Cardiac muscle cell (in vitro differentiated cells and primary cell): ENCODE measurements around the gene ARMH3. TPM values are rescaled to one million over a fixed set of nuclear protein-coding genes. Genes with fewer than 3 reads are reported as not detected.

Source experiments
- DNase-seq, 2 donors: peaks; one replicate each; pipeline versions ENCODE4 v3.0.0 to v3.0.0-alpha.2; 2010 to 2017; ENCODE audit warnings: low read depth in 1 of 2, low spot score in 1 of 2
- H3K27ac ChIP-seq: fragments of 200-600 bp; sonication (generic); 2 replicates; pipeline ENCODE4 v1.5.1; 2016
- H3K27me3 ChIP-seq: fragments of 200-600 bp; sonication (generic); 2 replicates; pipeline ENCODE4 v1.6.0; 2016; ENCODE audit warnings: control low read depth
- H3K36me3 ChIP-seq: fragments of 200-600 bp; sonication (generic); 2 replicates; pipeline ENCODE4 v1.5.1; 2016; ENCODE audit warnings: control low read depth
- H3K4me1 ChIP-seq: fragments of 200-600 bp; sonication (generic); 2 replicates; pipeline ENCODE4 v1.8.1; 2017; ENCODE audit warnings: low read depth, mild to moderate bottlenecking, mixed run types
- H3K4me3 ChIP-seq: fragments of 200-600 bp; sonication (generic); 2 replicates; pipeline ENCODE4 v1.5.1; 2016; ENCODE audit warnings: mild to moderate bottlenecking
- H3K9me3 ChIP-seq: fragments of 200-600 bp; sonication (generic); 2 replicates; pipeline ENCODE4 v1.5.1; 2017; ENCODE audit warnings: low read depth, mild to moderate bottlenecking, control low read depth
- CTCF ChIP-seq: IDR thresholded peaks from 2 replicates; pipeline ENCODE4 v1.5.1; 2012; ENCODE audit warnings: low read depth, mild to moderate bottlenecking, low read length
- polyA plus RNA-seq: library from polyadenylated mRNA; unstranded; fragments of >200 nt; fragmentation: Nextera tagmentation; extraction: Ambion mirVana; gene quantifications from 2 replicates; pipeline ENCODE4 v1.2.1, GENCODE V29; 2016
- total RNA-seq: library from RNA; depleted of rRNA; stranded (reverse); fragments of >200 nt; gene quantifications from 2 replicates; pipeline ENCODE4 v1.2.3, GENCODE V29; 2016

ARMH3 gene
- total and polyA plus RNA-seq, 2 experiments from 2014 or later, result 5.0 to 17.2 TPM

- H3K27me3 ChIP-seq, result no peaks in the 10 kb centered on the region
- no peaks in the 10 kb centered on the region for H3K9me3 ChIP-seq
- DNase-seq, result no peak
- no peak overlapping the region for H3K4me3 ChIP-seq
- no peak overlapping the region for H3K27ac ChIP-seq
- H3K4me1 ChIP-seq, result peaks cover 14% of the 10 kb centered on the region
- H3K36me3 ChIP-seq, result no peaks in the 10 kb centered on the region
- TF ChIP-seq CTCF, result no peak
Observed at GRCh38 chr10:101880232-101880573, 175.8 kb downstream of the ARMH3 start.

- H3K4me1 ChIP-seq, result peaks cover 14% of the 10 kb centered on the region
- H3K36me3 ChIP-seq, result no peaks in the 10 kb centered on the region
- DNase-seq, result peak in 1 of 2 donors; percentile 32
- no peaks in the 10 kb centered on the region for H3K27me3 ChIP-seq
- TF ChIP-seq CTCF, result no peak
- no peaks in the 10 kb centered on the region for H3K9me3 ChIP-seq
- H3K4me3 ChIP-seq, result no peak overlapping the region
- no peak overlapping the region for H3K27ac ChIP-seq
Observed at GRCh38 chr10:101879456-101880231, 176.3 kb downstream of the ARMH3 start.

GRCh38 chr10:101878869-101879268 is 177.1 kb downstream of the ARMH3 start:
- Histone ChIP-seq H3K4me3 (no peak overlapping the region), H3K27ac (no peak overlapping the region), H3K27me3 (no peaks in the 10 kb centered on the region), H3K9me3 (no peaks in the 10 kb centered on the region), H3K36me3 (no peaks in the 10 kb centered on the region), H3K4me1 (peaks cover 8% of the 10 kb centered on the region)
- no peak for TF ChIP-seq CTCF
- DNase-seq, result no peak

- no peak for DNase-seq
- TF ChIP-seq CTCF, result no peak
- Histone ChIP-seq H3K4me3 (no peak overlapping the region), H3K4me1 (peaks cover 6% of the 10 kb centered on the region), H3K27ac (no peak overlapping the region), H3K27me3 (no peaks in the 10 kb centered on the region), H3K9me3 (no peaks in the 10 kb centered on the region), H3K36me3 (no peaks in the 10 kb centered on the region)
Observed at GRCh38 chr10:101875068-101875688, 180.8 kb downstream of the ARMH3 start.

- no peak for TF ChIP-seq CTCF
- Histone ChIP-seq H3K36me3 (no peaks in the 10 kb centered on the region), H3K9me3 (no peaks in the 10 kb centered on the region), H3K4me3 (no peak overlapping the region), H3K27ac (no peak overlapping the region), H3K27me3 (no peaks in the 10 kb centered on the region), H3K4me1 (peaks cover 6% of the 10 kb centered on the region)
- no peak for DNase-seq
Observed at GRCh38 chr10:101874252-101874651, 181.7 kb downstream of the ARMH3 start.
